ENCODE results near the gene CDK16.

The CDK16 gene

DNA sequence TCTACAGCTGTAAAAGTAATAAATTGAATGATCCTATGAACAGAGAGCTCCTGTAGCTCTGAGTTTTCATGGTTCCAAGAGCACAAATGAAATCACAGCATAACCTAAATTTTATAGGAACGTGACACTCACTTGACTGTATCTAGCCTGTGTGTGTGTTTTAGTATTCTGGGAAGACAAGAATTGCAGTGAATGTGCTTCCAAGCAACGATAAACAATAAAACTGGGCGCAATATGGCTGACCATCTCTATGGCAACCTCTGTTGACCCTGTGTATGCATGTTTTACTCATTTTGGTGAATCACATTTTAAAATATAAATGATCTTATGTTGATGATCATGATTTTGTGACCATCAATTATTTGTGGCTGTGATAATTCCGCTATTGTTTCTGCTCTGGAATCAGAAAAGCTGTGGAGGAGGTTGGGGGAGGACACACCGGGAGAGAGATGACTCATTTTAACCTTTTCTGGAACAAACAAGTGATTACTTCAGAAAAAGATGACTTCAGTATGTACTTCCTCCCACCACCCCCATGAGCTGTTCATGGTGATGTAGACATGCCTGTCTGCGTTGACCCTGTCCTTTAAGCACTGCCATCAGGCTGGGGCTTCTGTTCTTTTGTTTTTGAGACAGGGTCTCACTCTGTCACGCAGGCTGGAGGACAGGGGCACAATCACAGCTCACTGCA lies 46.1 kb downstream of the CDK16 start:
- peaks cover 5% of the 10 kb centered on the region for H3K4me1 Mint-ChIP-seq
- H3K27ac Mint-ChIP-seq: no peak overlapping the region
- H3K9me3 Mint-ChIP-seq: peaks cover 3% of the 10 kb centered on the region
- TF ChIP-seq, protein P1, sequence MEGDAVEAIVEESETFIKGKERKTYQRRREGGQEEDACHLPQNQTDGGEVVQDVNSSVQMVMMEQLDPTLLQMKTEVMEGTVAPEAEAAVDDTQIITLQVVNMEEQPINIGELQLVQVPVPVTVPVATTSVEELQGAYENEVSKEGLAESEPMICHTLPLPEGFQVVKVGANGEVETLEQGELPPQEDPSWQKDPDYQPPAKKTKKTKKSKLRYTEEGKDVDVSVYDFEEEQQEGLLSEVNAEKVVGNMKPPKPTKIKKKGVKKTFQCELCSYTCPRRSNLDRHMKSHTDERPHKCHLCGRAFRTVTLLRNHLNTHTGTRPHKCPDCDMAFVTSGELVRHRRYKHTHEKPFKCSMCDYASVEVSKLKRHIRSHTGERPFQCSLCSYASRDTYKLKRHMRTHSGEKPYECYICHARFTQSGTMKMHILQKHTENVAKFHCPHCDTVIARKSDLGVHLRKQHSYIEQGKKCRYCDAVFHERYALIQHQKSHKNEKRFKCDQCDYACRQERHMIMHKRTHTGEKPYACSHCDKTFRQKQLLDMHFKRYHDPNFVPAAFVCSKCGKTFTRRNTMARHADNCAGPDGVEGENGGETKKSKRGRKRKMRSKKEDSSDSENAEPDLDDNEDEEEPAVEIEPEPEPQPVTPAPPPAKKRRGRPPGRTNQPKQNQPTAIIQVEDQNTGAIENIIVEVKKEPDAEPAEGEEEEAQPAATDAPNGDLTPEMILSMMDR (IDR thresholded peaks at IDR 0.05; ENCODE audit: unreplicated experiment in 3 of 3): no peak
- H3K4me3 Mint-ChIP-seq: no peak overlapping the region
- H3K36me3 Mint-ChIP-seq (ENCODE audit: low read depth): no peaks in the 10 kb centered on the region
- no peaks in the 10 kb centered on the region for H3K27me3 Mint-ChIP-seq (ENCODE audit: low read depth)

DNA sequence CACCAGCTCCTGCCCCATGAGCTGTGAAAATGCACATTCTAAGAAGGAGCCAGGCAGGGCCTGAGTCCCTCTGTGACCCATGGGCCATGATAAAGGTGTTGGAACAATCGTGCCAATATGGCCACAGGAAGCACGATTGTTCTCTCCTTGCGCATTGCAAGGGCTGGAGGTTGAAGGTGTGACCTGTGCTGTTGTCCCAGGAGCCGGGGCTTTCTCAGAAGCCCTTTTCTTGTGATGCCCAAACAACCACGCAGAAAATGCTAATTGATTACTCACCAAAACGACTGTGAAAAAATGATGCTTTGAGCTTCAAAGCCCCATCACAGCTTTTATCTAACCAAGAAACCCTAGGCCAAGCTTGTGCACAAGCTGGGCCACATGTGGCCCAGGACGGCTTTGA lies 48.2 kb downstream of the CDK16 start:
- TF ChIP-seq, protein P1 (IDR thresholded peaks at IDR 0.05; ENCODE audit: unreplicated experiment in 3 of 3): no peak
- peaks cover 3% of the 10 kb centered on the region for H3K9me3 Mint-ChIP-seq
- H3K4me1 Mint-ChIP-seq: peaks cover 5% of the 10 kb centered on the region
- H3K36me3 Mint-ChIP-seq (ENCODE audit: low read depth): no peaks in the 10 kb centered on the region
- no peak overlapping the region for H3K4me3 Mint-ChIP-seq
- H3K27me3 Mint-ChIP-seq (ENCODE audit: low read depth): no peaks in the 10 kb centered on the region
- H3K27ac Mint-ChIP-seq: no peak overlapping the region

DNA sequence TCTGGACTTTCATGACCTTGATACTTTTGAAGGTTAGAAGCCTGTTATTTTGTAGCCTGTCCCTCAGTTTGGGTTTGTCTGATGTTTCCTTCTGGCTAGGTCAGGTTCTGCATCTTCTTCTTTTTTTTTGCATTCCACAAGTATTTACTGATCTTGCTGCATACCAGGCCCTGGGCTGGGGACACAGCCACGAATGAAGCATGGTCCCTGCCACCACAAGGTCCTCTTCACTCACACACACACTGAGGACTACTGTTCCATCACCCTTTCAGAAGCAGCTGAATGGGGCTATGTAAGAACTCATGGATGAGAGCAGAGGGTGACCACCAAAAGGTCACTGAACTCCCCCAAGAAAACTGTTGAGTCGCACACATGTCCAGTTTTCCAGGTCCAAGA lies 53.5 kb downstream of the CDK16 start:
- TF ChIP-seq, protein P1 (IDR thresholded peaks at IDR 0.05; ENCODE audit: unreplicated experiment in 3 of 3): no peak

DNA sequence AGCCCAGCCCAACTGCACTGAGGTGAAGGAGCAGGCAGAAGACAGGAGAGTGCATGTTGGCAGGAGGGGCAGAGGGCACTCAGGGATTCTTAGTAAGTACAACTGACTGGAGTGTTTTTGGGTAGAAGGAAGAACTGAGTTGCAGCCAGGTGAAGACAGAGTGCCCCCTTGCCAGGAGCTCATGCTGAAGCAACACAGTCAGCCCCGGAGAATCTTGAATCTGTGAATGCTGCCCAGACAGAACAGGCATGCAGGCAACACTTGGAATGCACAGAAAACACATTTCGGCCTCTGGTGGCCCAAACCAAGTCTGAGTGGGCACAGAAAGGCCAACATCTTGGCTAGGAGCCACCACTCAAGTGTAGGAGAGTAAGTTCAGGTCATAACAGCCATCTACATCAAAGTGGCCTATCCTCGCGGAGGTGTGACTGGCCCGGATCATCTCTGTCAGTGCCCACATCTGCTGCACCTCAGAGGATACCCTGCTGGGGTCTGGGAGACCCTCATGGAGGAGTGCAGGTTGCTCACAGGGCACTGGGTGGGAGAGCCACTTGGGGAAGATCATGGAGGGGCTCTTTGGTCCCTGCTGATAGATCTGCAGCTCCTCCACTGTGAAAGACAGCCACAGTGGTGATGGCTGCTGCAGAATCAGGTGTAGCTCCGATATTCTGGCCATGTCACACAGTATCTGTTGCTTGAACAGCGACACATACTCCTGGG lies 54.7 kb downstream of the CDK16 start:
- no peaks in the 10 kb centered on the region for H3K36me3 Mint-ChIP-seq (ENCODE audit: low read depth)
- H3K27me3 Mint-ChIP-seq (ENCODE audit: low read depth): no peaks in the 10 kb centered on the region
- H3K4me3 Mint-ChIP-seq: no peak overlapping the region
- H3K9me3 Mint-ChIP-seq: peaks cover 5% of the 10 kb centered on the region
- TF ChIP-seq, protein P1 (IDR thresholded peaks at IDR 0.05; ENCODE audit: unreplicated experiment in 3 of 3): no peak
- no peak overlapping the region for H3K27ac Mint-ChIP-seq
- H3K4me1 Mint-ChIP-seq: no peaks in the 10 kb centered on the region

More for the DNA sequence above, 53.5 kb downstream of the CDK16 start:
- Mint-ChIP-seq H3K27me3 (ENCODE audit: low read depth) (no peaks in the 10 kb centered on the region), H3K4me1 (no peaks in the 10 kb centered on the region), H3K9me3 (peaks cover 3% of the 10 kb centered on the region), H3K4me3 (no peak overlapping the region), H3K36me3 (ENCODE audit: low read depth) (no peaks in the 10 kb centered on the region), H3K27ac (no peak overlapping the region)

DNA sequence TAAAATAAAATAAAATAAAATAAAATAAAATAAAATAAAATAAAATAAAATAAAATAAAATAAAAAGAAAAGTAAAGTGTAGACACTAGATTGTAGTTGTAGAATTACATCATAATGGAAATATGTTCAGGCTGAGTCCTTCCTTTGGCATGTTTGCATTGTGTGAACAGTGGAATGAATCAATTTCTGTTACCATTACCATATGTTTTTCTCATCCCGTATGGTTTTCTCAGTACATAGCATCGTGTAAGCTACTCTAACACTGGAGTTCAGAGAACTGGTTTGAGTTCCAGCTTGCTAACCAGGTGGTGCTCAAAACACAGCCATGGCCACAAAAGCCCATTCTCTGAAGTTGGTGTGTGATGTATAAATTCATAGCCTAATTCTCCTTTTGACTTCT lies 60.2 kb downstream of the CDK16 start:
- no peak overlapping the region for H3K27ac Mint-ChIP-seq
- TF ChIP-seq, protein P1 (IDR thresholded peaks at IDR 0.05; ENCODE audit: unreplicated experiment in 3 of 3): no peak

More for the DNA sequence above, 60.2 kb downstream of the CDK16 start:
- Mint-ChIP-seq H3K4me3 (no peak overlapping the region), H3K4me1 (peaks cover 14% of the 10 kb centered on the region), H3K9me3 (peaks cover 6% of the 10 kb centered on the region), H3K36me3 (ENCODE audit: low read depth) (no peaks in the 10 kb centered on the region), H3K27me3 (ENCODE audit: low read depth) (no peaks in the 10 kb centered on the region)

Measured in nephron (organoid).